GM12801 (cell line): ENCODE data around the gene HOXB3.

Source experiments
- CTCF ChIP-seq: IDR thresholded peaks from one replicate; pipeline ENCODE4 v1.5.1; 2011; ENCODE audit warnings: control low read depth; ENCODE audit not compliant: insufficient read length; ENCODE audit errors: extremely low read depth

The HOXB3 gene

GRCh38 chr17:48568499-48569239 lies 21.4 kb downstream of the HOXB3 start:
- no peak for TF ChIP-seq CTCF

- no peak for TF ChIP-seq CTCF
These were observed 22.2 kb downstream of the HOXB3 start for GRCh38 chr17:48567646-48568354.

GRCh38 chr17:48567209-48567608 lies 22.8 kb downstream of the HOXB3 start:
- TF ChIP-seq CTCF = no peak

GRCh38 chr17:48566717-48567116 lies 23.3 kb downstream of the HOXB3 start:
- TF ChIP-seq CTCF = no peak

GRCh38 chr17:48565925-48566710 lies 23.9 kb downstream of the HOXB3 start:
- TF ChIP-seq CTCF = no peak

- TF ChIP-seq CTCF = no peak
These were observed 25.0 kb downstream of the HOXB3 start for GRCh38 chr17:48565022-48565554.
